Astrocyte of the cerebellum (primary cell): Measurements from ENCODE around the gene KLHL35.

Source experiments
- DNase-seq: peaks from one replicate; pipeline ENCODE4 v3.0.0-alpha.2; 2011; ENCODE audit warnings: low read depth
- H3K4me3 ChIP-seq: 2 replicates; pipeline ENCODE4 v1.5.1; 2011; ENCODE audit warnings: mild to moderate bottlenecking, low read depth, low read length, moderate library complexity
- in situ Hi-C: cut with HindIII; loops from 2 replicates; pipeline ENCODE4 v1.10.0; 2017; ENCODE audit warnings: low sequenced_read_pairs
- TF ChIP-seq, protein P1 (sequence below): IDR thresholded peaks from 2 replicates; pipeline ENCODE4 v1.5.1; 2012; ENCODE audit warnings: low read length, low read depth, moderate library complexity, mild to moderate bottlenecking; ENCODE audit errors: missing control alignments

The KLHL35 gene

GRCh38 chr11:75478783-75479596 is 46.0 kb upstream of the KLHL35 start:
- H3K4me3 ChIP-seq: no peak overlapping the region
- no peak for DNase-seq
- TF ChIP-seq, protein P1, sequence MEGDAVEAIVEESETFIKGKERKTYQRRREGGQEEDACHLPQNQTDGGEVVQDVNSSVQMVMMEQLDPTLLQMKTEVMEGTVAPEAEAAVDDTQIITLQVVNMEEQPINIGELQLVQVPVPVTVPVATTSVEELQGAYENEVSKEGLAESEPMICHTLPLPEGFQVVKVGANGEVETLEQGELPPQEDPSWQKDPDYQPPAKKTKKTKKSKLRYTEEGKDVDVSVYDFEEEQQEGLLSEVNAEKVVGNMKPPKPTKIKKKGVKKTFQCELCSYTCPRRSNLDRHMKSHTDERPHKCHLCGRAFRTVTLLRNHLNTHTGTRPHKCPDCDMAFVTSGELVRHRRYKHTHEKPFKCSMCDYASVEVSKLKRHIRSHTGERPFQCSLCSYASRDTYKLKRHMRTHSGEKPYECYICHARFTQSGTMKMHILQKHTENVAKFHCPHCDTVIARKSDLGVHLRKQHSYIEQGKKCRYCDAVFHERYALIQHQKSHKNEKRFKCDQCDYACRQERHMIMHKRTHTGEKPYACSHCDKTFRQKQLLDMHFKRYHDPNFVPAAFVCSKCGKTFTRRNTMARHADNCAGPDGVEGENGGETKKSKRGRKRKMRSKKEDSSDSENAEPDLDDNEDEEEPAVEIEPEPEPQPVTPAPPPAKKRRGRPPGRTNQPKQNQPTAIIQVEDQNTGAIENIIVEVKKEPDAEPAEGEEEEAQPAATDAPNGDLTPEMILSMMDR: no peak
- in situ Hi-C loops: no loop called here

DNA sequence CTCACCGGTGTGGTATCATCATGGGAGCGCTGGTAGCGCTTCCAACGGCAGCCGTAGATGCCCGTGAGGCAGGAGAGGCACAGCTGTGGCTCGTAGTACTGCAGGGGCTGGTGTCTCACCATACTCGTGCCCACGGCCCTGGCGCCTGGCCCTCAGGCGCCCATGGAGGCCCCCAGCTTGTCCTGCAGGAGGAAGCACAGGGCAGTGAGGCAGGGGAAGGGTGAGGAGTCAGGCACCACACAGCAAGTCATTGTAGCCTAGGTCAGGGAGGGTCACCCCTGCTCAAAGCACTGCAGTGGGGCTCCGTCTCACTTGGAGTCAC is 44.6 kb upstream of the KLHL35 start:
- in situ Hi-C loops: no loop called here
- H3K4me3 ChIP-seq: no peak overlapping the region
- TF ChIP-seq, protein P1: no peak
- DNase-seq: no peak

DNA sequence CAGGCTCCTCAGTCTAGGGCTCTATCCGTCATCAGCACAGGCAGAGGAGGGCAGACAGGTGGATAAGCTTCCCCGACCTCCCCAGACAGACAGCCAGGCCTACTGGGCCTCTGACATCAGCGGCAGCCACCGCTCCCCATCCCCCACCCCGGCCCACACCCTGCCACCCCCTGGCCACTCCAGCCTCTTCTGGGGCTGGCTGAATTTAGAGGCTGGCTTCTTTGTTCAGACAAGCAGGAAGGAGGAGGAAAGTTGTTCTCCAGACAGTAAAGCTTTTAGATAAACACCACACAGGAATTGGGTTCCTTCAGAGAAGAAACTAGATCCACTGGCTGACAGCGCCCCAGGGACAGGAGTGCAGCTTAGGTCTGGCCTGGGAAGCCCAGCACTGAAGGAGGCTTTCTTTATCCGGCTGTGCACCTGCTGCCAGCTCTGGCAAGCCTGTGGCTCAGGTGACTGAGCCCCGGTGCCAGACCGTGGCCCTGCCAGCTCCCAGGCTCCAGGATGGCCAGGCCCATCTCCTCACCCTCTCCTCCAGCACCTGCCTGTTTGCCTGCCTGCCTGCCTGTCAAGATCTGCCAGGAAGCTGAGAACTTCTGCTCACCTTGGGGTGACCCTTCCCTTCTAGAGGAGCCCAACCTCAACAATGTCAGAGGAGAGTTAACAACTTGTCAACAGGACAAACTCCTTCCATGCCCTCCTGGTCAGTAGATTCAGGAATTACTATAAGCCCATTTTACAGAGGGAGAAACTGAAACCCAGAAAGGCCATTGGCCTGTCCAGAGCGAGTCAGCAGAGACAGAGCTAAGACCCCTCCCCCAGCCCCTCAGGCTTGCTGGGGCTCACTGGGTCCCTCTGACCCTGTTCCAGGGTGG is 44.0 kb upstream of the KLHL35 start:
- TF ChIP-seq, protein P1: no peak
- H3K4me3 ChIP-seq: no peak overlapping the region
- no peak for DNase-seq
- in situ Hi-C loops: no loop called here

- in situ Hi-C loops: no loop called here
- TF ChIP-seq, protein P1: no peak
- H3K4me3 ChIP-seq: no peak overlapping the region
- no peak for DNase-seq
Observed at GRCh38 chr11:75475767-75476650, 43.0 kb upstream of the KLHL35 start.

GRCh38 chr11:75474878-75475766 is 42.1 kb upstream of the KLHL35 start:
- DNase-seq: no peak
- in situ Hi-C loops: no loop called here
- TF ChIP-seq, protein P1: no peak
- no peak overlapping the region for H3K4me3 ChIP-seq
